Measurements from ENCODE around the gene MRPL21.
"Not testable (repeated sequence)": the region's sequence is repeated elsewhere in the genome, so short reads cannot be mapped to it uniquely, and the experiment has no call there.

MRPL21 gene

DNA sequence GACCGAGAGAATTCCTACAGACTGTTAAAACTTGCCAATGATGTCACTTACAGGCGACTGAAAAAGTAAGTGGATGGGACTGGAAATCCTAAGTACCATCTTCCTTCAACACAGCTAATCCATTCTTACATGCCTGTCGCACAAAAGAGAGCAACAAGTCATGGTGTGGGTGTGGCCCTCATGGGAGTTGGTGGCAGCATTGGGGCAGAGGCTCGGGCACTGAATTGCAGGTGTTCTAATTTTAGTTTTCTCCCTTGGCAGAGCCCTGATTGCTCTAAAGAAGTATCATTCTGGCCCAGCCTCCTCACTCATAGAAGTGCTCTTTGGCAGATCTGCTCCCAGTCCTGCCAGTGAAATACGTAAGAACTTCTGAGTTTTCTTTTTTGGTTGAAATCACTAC lies 4.6 kb upstream of the MRPL21 start:
- no peak for DNase-seq

DNA sequence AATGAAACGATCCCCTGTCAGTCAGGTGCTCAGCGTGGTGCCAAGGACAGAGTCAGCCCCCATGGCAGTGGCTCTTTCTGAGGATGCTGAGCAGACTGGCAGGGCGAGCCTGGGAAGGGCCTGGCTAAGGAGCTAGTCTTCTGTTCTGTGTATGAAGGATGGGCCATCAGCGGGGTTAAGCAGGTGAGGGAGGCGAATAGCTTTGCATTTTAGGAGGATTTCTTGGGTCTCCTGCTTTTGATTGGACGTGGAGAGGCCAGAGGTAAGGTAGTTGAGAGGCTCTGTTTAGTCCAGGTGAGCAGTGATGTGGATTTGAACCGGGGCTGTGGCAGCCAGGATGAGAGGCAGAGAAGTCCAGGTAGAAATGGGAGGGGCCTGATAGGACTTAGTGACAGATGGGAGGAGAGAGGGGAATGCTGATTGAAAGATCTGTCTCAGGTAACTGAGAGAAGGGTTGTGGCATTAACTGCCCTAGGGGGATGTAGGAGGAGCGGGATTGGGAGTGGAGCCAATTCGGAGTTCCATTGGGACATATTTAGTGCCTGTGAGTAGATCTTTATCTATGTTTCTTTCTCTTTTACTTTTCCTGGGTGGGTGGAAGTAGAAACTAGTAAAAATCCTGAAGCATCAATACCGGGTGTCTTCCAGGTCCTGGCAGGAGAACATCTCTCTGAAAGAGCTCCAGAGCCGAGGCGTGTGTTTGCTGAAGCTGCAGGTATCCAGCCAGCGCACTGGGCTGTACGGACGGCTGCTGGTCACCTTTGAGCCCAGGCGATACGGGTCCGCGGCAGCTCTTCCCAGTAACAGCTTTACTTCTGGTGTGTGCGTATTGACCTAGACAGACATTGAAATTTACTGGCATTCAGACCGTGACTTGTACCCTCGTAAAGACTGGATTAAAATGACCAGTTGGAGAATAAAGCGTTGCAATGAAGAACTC lies 2.1 kb upstream of the MRPL21 start:
- DNase-seq: no peak

- DNase-seq: peak; percentile 24
Measured at GRCh38 chr11:68904248-68904847, 716 bp upstream of the MRPL21 start.

- DNase-seq: no peak
Measured at GRCh38 chr11:68900835-68901381, 2.7 kb downstream of the MRPL21 start.

GRCh38 chr11:68897441-68897840 lies 6.2 kb downstream of the MRPL21 start:
- DNase-seq: no peak

DNA sequence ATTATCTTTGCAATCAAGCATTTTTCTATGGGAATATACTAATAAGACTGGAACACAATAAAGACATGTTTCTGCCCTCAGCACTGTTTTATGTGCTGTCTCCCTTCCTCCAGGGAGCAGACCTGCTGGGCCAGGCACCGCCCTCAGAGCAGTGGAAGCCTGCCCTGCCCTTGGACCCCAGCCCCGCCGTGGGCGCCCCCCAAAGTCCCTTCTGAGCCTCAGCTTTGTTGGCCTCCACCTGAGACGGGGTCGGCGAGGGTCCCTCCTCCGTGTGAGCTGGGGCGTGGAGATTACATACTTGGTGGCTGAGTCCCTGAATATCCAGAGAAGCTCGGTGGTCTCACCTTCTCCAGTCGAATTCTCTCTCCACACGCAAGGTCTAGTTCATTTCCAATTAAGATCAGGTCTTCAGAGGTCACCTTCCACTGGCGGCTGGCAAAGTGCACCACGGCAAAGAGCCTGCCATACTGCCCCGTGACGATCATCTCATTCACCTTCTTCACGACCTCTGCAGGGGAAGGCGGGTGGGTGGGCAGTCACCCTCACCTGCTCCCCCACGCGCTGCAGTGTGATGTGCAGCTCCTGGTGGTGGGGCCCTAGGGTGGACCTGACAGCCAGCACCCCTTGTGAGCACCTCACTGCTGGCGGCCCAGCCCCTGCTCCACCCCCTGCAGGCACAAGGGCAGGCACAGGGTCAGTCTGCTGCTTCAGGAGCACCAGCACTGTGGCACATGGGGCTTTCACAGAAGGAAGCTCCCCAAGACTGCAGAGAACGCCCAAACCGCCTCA lies 7.3 kb downstream of the MRPL21 start:
- DNase-seq: no peak

DNA sequence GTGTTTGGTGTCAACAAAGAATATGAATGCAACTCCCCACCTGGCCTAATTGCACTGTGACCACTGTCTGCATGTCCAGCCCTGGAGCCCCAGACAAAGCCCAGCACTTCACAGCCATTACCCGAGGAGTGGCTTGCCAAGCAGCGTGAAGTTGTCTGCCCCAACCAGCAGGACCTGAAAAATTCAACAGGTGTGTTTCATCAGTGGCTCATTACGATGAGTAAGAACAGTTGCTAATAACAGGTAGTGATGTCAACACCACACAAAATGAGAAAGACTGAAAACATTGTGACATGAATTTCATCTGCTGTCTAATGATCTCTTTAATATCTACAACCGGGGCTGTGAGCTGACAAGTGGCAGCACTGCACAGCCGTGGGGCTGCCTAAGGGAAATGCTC lies 10.3 kb downstream of the MRPL21 start:
- no peak for DNase-seq

- DNase-seq: no peak
Measured at GRCh38 chr11:68892576-68892975, 11.1 kb downstream of the MRPL21 start.

DNA sequence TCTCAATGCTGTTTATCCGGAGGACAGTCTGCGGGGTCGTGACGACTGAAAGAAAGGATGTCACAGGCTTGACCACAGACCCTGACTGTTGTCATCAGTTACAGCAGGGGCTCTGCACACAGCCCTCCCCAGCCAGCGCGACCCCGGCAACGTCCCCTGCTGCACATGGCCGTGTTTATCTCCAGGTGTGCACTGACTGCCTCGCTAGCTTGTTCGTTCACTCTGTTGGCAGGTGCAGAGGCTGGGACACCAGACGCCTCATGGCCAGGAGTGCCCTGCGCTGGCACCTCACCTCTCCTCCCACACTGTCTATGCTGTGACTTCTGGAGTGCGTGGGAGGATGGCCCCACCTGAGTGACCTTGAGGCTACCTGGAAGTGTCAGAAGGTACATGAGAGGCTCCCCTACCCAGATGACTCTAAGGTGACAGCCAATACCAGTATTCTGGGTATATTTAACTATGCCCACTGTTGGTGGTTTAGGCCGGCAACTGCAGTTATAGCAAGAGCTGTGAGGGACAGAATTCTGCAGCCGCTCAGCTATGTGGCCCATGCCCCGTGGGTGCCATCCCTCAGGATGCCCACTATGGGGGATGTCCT lies 12.2 kb downstream of the MRPL21 start:
- no peak for DNase-seq

DNA sequence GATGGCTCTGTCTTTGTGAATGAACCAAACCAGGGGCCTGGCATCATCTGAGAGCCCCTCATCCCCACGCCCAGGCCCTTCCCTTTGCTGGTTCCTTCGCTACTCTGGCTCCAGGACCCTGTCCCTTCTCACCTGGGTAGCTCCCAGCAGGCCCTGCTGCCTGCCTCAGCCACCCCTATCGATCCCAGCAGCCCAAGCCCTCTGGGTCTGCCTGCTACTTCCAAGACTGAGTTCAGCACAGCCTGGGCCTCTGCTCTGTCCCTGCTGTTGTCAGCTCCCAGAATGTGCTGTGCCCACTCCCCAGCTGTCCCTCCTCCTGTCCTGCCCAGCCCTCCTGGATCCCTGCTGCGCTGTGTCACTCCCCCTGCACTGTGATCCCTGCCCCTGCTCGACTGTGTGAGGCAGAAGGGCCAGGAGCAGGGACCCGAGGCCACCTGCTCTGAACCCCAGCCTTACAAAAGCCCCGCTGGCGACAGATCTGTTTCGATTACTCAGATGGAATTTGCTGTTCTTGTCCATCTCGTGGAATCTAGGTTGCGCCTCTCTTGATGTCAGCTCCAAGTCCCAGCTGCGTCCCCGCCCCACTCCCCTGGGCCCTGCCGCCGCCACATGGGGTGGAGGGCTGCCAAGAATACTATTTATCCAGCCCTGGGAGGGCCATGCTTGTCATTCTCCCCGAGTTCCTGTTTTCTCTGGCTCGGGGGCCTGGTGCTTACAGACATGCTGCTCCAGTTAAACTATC lies 13.0 kb downstream of the MRPL21 start:
- DNase-seq: no peak

- DNase-seq: no peak
Measured at GRCh38 chr11:68889948-68890446, 13.6 kb downstream of the MRPL21 start.

- DNase-seq: not testable (repeated sequence)
Measured at GRCh38 chr11:68884827-68885226, 18.8 kb downstream of the MRPL21 start.

DNA sequence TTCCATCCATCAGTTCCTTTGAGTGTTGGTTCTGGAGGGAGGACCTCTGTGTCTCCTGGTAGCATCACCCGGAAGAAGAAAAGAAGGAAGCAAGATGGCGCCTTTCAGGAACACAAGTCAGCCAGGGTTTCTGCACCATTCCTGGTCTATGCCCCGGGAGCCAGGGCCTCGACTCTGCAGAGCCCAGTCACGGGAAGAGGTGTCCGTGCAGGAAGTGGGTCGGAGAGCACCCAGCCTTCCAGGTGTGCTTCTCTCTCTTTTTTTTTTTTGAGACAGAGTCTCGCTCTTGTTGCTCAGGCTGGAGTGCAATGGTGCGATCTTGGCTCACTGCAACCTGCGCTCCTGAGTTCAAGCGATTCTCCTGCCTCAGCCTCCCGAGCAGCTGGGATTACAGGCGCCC lies 21.2 kb downstream of the MRPL21 start:
- no peak for DNase-seq

GRCh38 chr11:68881320-68881719 lies 22.3 kb downstream of the MRPL21 start:
- no peak for DNase-seq

DNA sequence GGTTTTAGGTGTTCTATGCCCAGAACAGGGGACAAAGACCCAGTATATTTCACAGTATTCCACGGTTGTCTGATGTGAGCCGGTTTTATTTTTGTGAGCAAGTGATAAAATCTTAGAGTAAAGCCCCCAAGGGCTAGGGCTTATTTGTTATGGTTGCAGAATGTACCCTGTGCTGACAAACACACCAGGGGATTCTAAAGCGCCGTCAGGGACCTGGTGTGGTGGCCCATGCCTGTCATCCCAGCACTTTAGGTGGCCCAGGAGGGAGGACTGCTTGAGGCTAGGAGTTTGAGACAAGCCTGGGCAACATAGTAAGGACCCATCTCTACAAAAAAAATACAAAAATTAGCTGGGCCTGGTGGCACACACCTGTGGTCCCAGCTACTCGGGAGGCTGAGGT lies 22.8 kb downstream of the MRPL21 start:
- no peak for DNase-seq

DNA sequence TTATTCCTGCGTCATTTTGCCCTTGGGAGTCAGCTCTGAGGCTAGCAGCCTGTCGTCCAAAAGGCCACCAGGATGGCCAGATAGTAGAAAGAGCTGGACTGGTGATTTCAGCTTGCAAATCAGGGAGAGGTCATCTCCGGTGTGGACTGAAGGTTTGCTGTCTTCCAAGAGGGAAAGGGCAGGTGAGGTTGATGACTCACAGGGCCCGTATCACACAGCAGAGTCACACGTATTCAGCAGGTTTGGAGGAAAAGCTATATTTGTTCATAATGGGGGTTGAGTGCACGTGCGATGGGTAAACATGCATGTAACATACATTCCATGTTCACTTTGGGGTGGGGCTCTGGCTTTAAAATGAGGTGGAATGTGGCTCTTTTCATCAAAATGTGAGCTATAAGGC lies 25.6 kb downstream of the MRPL21 start:
- DNase-seq: no peak

DNA sequence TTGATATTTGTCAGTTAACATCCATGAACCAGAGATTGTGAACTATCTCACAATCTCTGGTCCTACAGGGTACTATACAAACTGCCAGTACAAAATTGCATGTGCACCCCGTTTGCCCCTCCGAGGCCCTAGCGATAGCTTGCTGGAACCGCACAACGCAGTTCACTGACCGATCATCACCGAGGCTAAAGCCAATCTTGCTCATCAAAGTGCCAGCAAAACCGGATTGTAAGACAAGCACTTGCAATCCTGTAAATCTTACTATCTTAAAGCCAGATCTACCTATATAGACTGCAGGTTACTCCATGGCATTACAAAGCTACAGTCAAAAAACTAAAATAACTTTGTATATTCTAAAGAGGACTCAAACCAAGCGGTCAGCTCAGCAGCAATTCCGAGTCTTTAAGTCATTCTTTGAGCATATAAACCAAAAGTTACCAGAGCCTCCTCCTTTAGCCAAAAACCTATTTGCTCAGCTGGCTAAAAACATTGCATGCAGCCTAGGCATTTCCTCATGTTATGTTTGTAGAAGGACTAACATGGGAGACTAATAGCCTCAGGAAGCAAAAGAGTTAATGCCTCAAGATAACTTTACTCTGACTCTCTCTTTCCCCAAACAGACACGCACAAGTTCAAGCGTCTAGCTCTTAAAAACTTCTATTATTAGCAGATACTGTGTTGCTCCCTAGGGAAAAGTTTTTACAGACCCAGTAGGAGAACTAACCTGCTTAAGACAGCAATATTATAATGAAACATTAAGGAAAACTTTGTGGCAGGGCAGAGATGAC lies 31.2 kb downstream of the MRPL21 start:
- no peak for DNase-seq

- no peak for DNase-seq
Measured at GRCh38 chr11:68870470-68870869, 33.2 kb downstream of the MRPL21 start.

GRCh38 chr11:68868221-68868835 lies 35.3 kb downstream of the MRPL21 start:
- DNase-seq: no peak

DNA sequence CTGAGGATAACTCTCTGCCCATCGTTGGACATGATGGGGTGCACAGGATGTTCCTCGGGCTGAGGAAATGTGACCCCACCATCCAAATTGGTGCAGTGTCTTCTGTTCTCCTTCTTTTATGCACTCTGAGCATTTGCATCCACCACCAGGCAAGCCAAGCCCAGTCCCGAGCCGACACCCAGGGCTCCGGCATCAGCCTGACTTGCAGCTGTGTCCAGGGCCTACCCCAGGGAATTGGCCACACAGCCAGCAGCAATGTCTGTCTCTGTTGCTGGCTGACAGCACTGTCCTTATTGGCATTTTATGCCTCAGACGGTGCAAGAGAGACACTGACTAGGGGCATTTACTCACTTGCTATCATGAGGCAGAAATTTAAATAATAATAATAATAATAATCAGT lies 36.6 kb downstream of the MRPL21 start:
- no peak for DNase-seq

GRCh38 chr11:68865241-68865640 lies 38.4 kb downstream of the MRPL21 start:
- DNase-seq: no peak

Data from activated CD8-positive, alpha-beta memory T cell treated with anti-CD3 and anti-CD28 coated beads, Interleukin-2, amount 50 U/mL, for 4 hours (primary cell).